HepG2 (cell line): ENCODE results near the gene DEFB112. TPM values are rescaled to one million over a fixed set of nuclear protein-coding genes. Genes with fewer than 3 reads are reported as not detected.

Experiments used
- ATAC-seq: fragments of 200-7000 bp; cut with Tn5 transposase; 3 replicates; pipeline ENCODE4 v1.9.1; 2020; ENCODE audit warnings: mild to moderate bottlenecking, moderate library complexity
- Bru-seq: library from RNA; stranded (reverse); fragments of 400-500 nt; gene quantifications from one replicate; lab custom pipeline; 2021; lab: Mats Ljungman, UMichigan
- BruChase-seq, 2 experiments: library from RNA; stranded (reverse); fragments of 400-500 nt; gene quantifications; one replicate each; lab custom pipeline; 2021; lab: Mats Ljungman, UMichigan
- BruUV-seq: library from RNA; stranded (reverse); fragments of 400-500 nt; replicated peaks from 2 replicates; lab custom pipeline; 2021; lab: Mats Ljungman, UMichigan
- CTCF ChIA-PET: fragments of 300-600 bp; formaldehyde crosslinking; extraction: SDS; loops from one replicate; lab custom pipeline; 2021; ENCODE audit warnings: low total read pairs, inconsistent platforms, low intra/inter-chr PET ratio; lab: Yijun Ruan, JAX
- POLR2A ChIA-PET: fragments of 350-600 bp; sonication (Branson Sonifier 250); formaldehyde crosslinking; loops from one replicate; lab custom pipeline; 2020; ENCODE audit warnings: antibody characterized with exemption, inconsistent platforms; lab: Yijun Ruan, JAX
- DNase-seq: peaks from one replicate; pipeline ENCODE4 v3.0.0-alpha.2; 2015; ENCODE audit warnings: low spot score
- FAIRE-seq: peaks from 3 replicates; lab custom pipeline; 2011; peaks lifted over from hg19 to GRCh38; lab: Jason Lieb, UNC
- H2AFZ ChIP-seq: one replicate; pipeline ENCODE4 v1.6.1; 2011; ENCODE audit warnings: low read length, inconsistent platforms
- H3K27ac ChIP-seq: fragments of 300-600 bp; 3 replicates; pipeline ENCODE4 v1.8.0; 2011; ENCODE audit warnings: mixed run types, mild to moderate bottlenecking, mixed read lengths, low read length, inconsistent platforms; ENCODE audit not compliant: insufficient read depth; ENCODE audit errors: extremely low read length
- H3K27me3 ChIP-seq, 2 experiments: fragments of 200-600 bp in 1 of 2; 2 replicates in 1 of 2; 3 replicates in 1 of 2; pipeline versions ENCODE4 v1.6.0 to v1.8.0; 2011; ENCODE audit warnings: low read length in 2 of 2, mild to moderate bottlenecking in 2 of 2, moderate library complexity in 2 of 2, inconsistent platforms in 1 of 2; ENCODE audit not compliant: insufficient read depth in 2 of 2, control insufficient read depth in 1 of 2
- H3K36me3 ChIP-seq, 2 experiments: fragments of 200-600 bp in 1 of 2; replicated peaks in 1 of 2; 2 replicates in 1 of 2; 3 replicates in 1 of 2; pipeline versions ENCODE4 v1.5.1 to v1.8.0; 2011; ENCODE audit warnings: low read length in 2 of 2, inconsistent platforms in 1 of 2; ENCODE audit not compliant: insufficient read depth in 2 of 2, control insufficient read depth in 1 of 2
- H3K4me1 ChIP-seq: 2 replicates; pipeline ENCODE4 v1.5.1; 2012; ENCODE audit warnings: low read length, inconsistent platforms; ENCODE audit not compliant: insufficient read depth
- H3K4me2 ChIP-seq: 2 replicates; pipeline ENCODE4 v1.6.0; 2011; ENCODE audit warnings: low read depth, low read length, inconsistent platforms
- H3K4me3 ChIP-seq, 3 experiments: fragments of 200-600 bp in 1 of 3; sonication (generic), shearing (Covaris generic) in 1 of 3; replicated peaks in 1 of 3; 2 replicates each; pipeline ENCODE4 v1.5.1; 2011 to 2016; ENCODE audit warnings: low read length in 3 of 3, inconsistent platforms in 2 of 3, low read depth in 2 of 3, mild to moderate bottlenecking in 2 of 3, control low read depth in 1 of 3, mixed read lengths in 1 of 3; ENCODE audit not compliant: insufficient read depth in 1 of 3
- H3K79me2 ChIP-seq: one replicate; pipeline ENCODE4 v1.6.1; 2011; ENCODE audit warnings: low read length, inconsistent platforms; ENCODE audit not compliant: insufficient read depth
- H3K9ac ChIP-seq: 2 replicates; pipeline ENCODE4 v1.6.0; 2011; ENCODE audit warnings: mild to moderate bottlenecking, low read depth, low read length, inconsistent platforms; ENCODE audit not compliant: insufficient read depth
- H3K9me3 ChIP-seq: 2 replicates; pipeline ENCODE4 v1.5.1; 2012; ENCODE audit warnings: mild to moderate bottlenecking, low read length
- H4K20me1 ChIP-seq: 2 replicates; pipeline ENCODE4 v1.6.0; 2011; ENCODE audit warnings: inconsistent platforms, mild to moderate bottlenecking, low read length, moderate library complexity; ENCODE audit not compliant: insufficient read depth
- CREBL2 ChIP-seq: sonication (generic); formaldehyde crosslinking; IDR thresholded peaks from 2 replicates; pipeline ENCODE4 v1.8.1; 2023; ENCODE audit warnings: missing genetic modification reagents, mild to moderate bottlenecking, borderline replicate concordance
- HMGXB3 ChIP-seq: sonication (generic); formaldehyde crosslinking; IDR thresholded peaks from 2 replicates; pipeline ENCODE4 v1.4.0; 2020; ENCODE audit warnings: missing genetic modification reagents, borderline replicate concordance
- IKZF1 ChIP-seq: fragments of 450-650 bp; IDR thresholded peaks from 2 replicates; pipeline ENCODE4 v1.7.1; 2016
- KDM1A ChIP-seq: IDR thresholded peaks from 2 replicates; pipeline ENCODE4 v1.6.1; 2016; ENCODE audit warnings: missing compliant biosample characterization
- KLF15 ChIP-seq: sonication (generic); formaldehyde crosslinking; IDR thresholded peaks from 2 replicates; pipeline ENCODE4 v1.8.1; 2023; ENCODE audit warnings: borderline replicate concordance, mild to moderate bottlenecking, inconsistent platforms, missing genetic modification reagents, mixed read lengths
- PHF8 ChIP-seq: sonication (generic); formaldehyde crosslinking; IDR thresholded peaks from 2 replicates; pipeline ENCODE4 v1.5.0; 2020; ENCODE audit warnings: missing genetic modification reagents
- POLR2A ChIP-seq, 2 experiments: IDR thresholded peaks; 2 replicates each; pipeline ENCODE4 v1.6.1; 2011; ENCODE audit warnings: low read depth in 2 of 2, low read length in 2 of 2, mild to moderate bottlenecking in 1 of 2, moderate library complexity in 1 of 2; ENCODE audit not compliant: insufficient read depth in 1 of 2
- REL ChIP-seq: sonication (generic); formaldehyde crosslinking; conservative IDR thresholded peaks from 2 replicates; pipeline ENCODE4 v1.8.0; 2022; ENCODE audit warnings: mild to moderate bottlenecking, missing genetic modification reagents, moderate library complexity
- RXRA ChIP-seq: sonication (generic); formaldehyde crosslinking; IDR thresholded peaks from 2 replicates; pipeline ENCODE4 v1.5.1; 2020; ENCODE audit warnings: missing genetic modification reagents
- U2AF2 ChIP-seq: fragments of 200-400 bp; formaldehyde crosslinking; IDR thresholded peaks from 2 replicates; pipeline ENCODE4 v1.6.1; 2017; ENCODE audit warnings: low read depth, mild to moderate bottlenecking, low read length
- ZBTB25 ChIP-seq: IDR thresholded peaks from 2 replicates; pipeline ENCODE4 v1.6.1; 2018; ENCODE audit warnings: missing genetic modification reagents
- ZNF275 ChIP-seq: sonication (generic); formaldehyde crosslinking; IDR thresholded peaks from 2 replicates; pipeline ENCODE4 v1.8.0; 2022; ENCODE audit warnings: missing genetic modification reagents, mild to moderate bottlenecking, inconsistent platforms, borderline replicate concordance
- ZNF564 ChIP-seq: sonication (generic); formaldehyde crosslinking; IDR thresholded peaks from 2 replicates; pipeline ENCODE4 v1.8.1; 2023; ENCODE audit warnings: mild to moderate bottlenecking, missing genetic modification reagents
- WGBS: methylation state at CpG from one replicate; pipeline ENCODE4 v1.1.6; 2017; ENCODE audit warnings: low lambda C conversion rate; 5-methylcytosine and 5-hydroxymethylcytosine counted together
- in situ Hi-C: cut with HindIII; loops from 2 replicates; pipeline ENCODE4 v1.10.0; 2017; ENCODE audit warnings: low pct_unique_long_range_greater_than_20kb; ENCODE audit not compliant: extremely low pct_ligation_motif_present
- intact Hi-C: fragments of 100-400 bp; cut with micrococcal nuclease; formaldehyde crosslinking; loops from one replicate; pipeline ENCODE4 v1.10.0; 2022; ENCODE audit not compliant: unreplicated experiment
- long read RNA-seq, 2 experiments: library from RNA in 1 of 2; library from polyadenylated mRNA in 1 of 2; stranded (forward) in 1 of 2; unstranded in 1 of 2; transcript quantifications; one replicate each; pipeline ENCODE4 v2.0.0, GENCODE V29; 2019 to 2022
- polyA minus RNA-seq, 3 experiments: library from RNA; depleted of rRNA, polyadenylated mRNA; stranded (reverse); fragments of >200 nt; gene quantifications; 2 replicates each; pipeline ENCODE4 v1.2.3, GENCODE V29; 2011; ENCODE audit warnings: low replicate concordance in 1 of 3
- polyA plus RNA-seq, 8 experiments: library from polyadenylated mRNA; depleted of rRNA in 3 of 8; stranded (reverse) in 7 of 8; unstranded in 1 of 8; fragments of >200 nt; fragmentation: Illumina TruSeq in 4 of 8; extraction: Trizol in 4 of 8; gene quantifications; 2 replicates each; pipeline versions ENCODE4 v1.2.1 to v1.2.3, GENCODE V29; 2011 to 2016; ENCODE audit warnings: low read depth in 4 of 8, missing spikeins in 1 of 8, mixed read lengths in 1 of 8; ENCODE audit not compliant: insufficient read depth in 1 of 8
- total RNA-seq, 5 experiments: library from RNA; depleted of rRNA; stranded (reverse); fragments of >200 nt; fragmentation: Illumina TruSeq; extraction: Trizol; gene quantifications; 2 replicates each; pipeline ENCODE4 v1.2.3, GENCODE V29; 2016; ENCODE audit warnings: low read depth in 1 of 5

DEFB112 gene
- total RNA-seq (2016; rRNA removed; fragmentation: Illumina TruSeq; extraction: Trizol) (not detected in 2 replicates), polyA plus RNA-seq (2011; rRNA removed) (not detected in 2 replicates), polyA minus RNA-seq (2011; rRNA and poly(A)+ RNA removed; ENCODE audit: low replicate concordance) (not detected in 2 replicates), Bru-seq, nascent RNA (not detected), BruChase-seq, experiment 1, labeled RNA remaining after a 6-hour chase (not detected), BruChase-seq, experiment 2, labeled RNA remaining after a 2-hour chase (not detected)
- not detected in 2 replicates for total RNA-seq (2016; cell fraction: cytosol; rRNA removed; fragmentation: Illumina TruSeq; extraction: Trizol; ENCODE audit: low read depth)
- not detected in 2 replicates for total RNA-seq (2016; cell fraction: insoluble cytoplasmic fraction; rRNA removed; fragmentation: Illumina TruSeq; extraction: Trizol)
- not detected in 2 replicates for total RNA-seq (2016; cell fraction: membrane; rRNA removed; fragmentation: Illumina TruSeq; extraction: Trizol)
- not detected in 2 replicates for total RNA-seq (2016; cell fraction: nucleus; rRNA removed; fragmentation: Illumina TruSeq; extraction: Trizol)
- polyA plus RNA-seq (2011; cell fraction: cytosol; rRNA removed), result not detected in 2 replicates
- polyA plus RNA-seq (2011; cell fraction: nucleus; rRNA removed), result not detected in 2 replicates
- not detected in 2 replicates for polyA plus RNA-seq (2012)
- not detected in 2 replicates for polyA plus RNA-seq (2016; cell fraction: cytosol; fragmentation: Illumina TruSeq; extraction: Trizol; ENCODE audit: low read depth)
- polyA plus RNA-seq (2016; cell fraction: insoluble cytoplasmic fraction; fragmentation: Illumina TruSeq; extraction: Trizol; ENCODE audit: low read depth), result not detected in 2 replicates
- polyA plus RNA-seq (2016; cell fraction: membrane; fragmentation: Illumina TruSeq; extraction: Trizol; ENCODE audit: low read depth), result not detected in 2 replicates
- polyA plus RNA-seq (2016; cell fraction: nucleus; fragmentation: Illumina TruSeq; extraction: Trizol; ENCODE audit: insufficient read depth, low read depth), result not detected in 2 replicates
- not detected in 2 replicates for polyA minus RNA-seq (2011; cell fraction: cytosol; rRNA and poly(A)+ RNA removed)
- polyA minus RNA-seq (2011; cell fraction: nucleus; rRNA and poly(A)+ RNA removed), result not detected in 2 replicates
- long read RNA-seq, experiment 1, result 0 reads
- long read RNA-seq, experiment 2, result 0 reads

- H3K27ac ChIP-seq, result no peak within 1 kb of the TSS
- no TSS peak for BruUV-seq
- in situ Hi-C loops (no loop called here), intact Hi-C loops (no loop called here)
- no peak within 1 kb of the TSS for H3K4me3 ChIP-seq
- no peaks in the 10 kb centered on the region for H3K27me3 ChIP-seq
- no peak within 1 kb of the TSS for H3K4me2 ChIP-seq
- FAIRE-seq (no peak), ATAC-seq (no peak), DNase-seq (no peak)
- no peak within 1 kb of the TSS for H3K9ac ChIP-seq
- no peaks in the 10 kb centered on the region for H3K9me3 ChIP-seq
- H3K36me3 ChIP-seq, result no peaks in the 10 kb centered on the region
- no peaks in the 10 kb centered on the region for H4K20me1 ChIP-seq
- H2AFZ ChIP-seq, result no peak within 1 kb of the TSS
- no peaks in the 10 kb centered on the region for H3K4me1 ChIP-seq
- no peaks in the 10 kb centered on the region for H3K79me2 ChIP-seq
- CTCF ChIA-PET, result no interaction called here
- POLR2A ChIA-PET, result no interaction called here
- 6% methylated on average over 1 of the region's 1 CpG for WGBS
- no peak for TF ChIP-seq ZBTB25 (CRISPR knock-in tag)
- TF ChIP-seq U2AF2, result no peak
- TF ChIP-seq RXRA (CRISPR knock-in tag), result no peak
- no peak for TF ChIP-seq PHF8
- no peak for TF ChIP-seq REL (CRISPR knock-in tag)
- TF ChIP-seq CREBL2 (CRISPR knock-in tag), result no peak
- no peak for TF ChIP-seq HMGXB3 (CRISPR knock-in tag)
- no peak for TF ChIP-seq IKZF1
- no peak for TF ChIP-seq POLR2A (IDR thresholded peaks at IDR 0.05; ENCODE audit: insufficient read depth in 1 of 2, low read depth in 2 of 2, low read length in 2 of 2)
- TF ChIP-seq ZNF564 (CRISPR knock-in tag), result no peak
- no peak for TF ChIP-seq KDM1A (CRISPR knock-in tag)
- no peak for TF ChIP-seq ZNF275 (CRISPR knock-in tag)
- no peak for TF ChIP-seq KLF15
Measured at GRCh38 chr6:50049829-50050228, at the start of gene DEFB112. Gene DEFB112 (minus strand): TSS chr6:50049929. CDS start chr6:50049869, 60 bp downstream.
